Hematopoietic multipotent progenitor cell (in vitro differentiated cells): ENCODE results near the gene PATZ1. TPM values are rescaled to one million over a fixed set of nuclear protein-coding genes. Genes with fewer than 3 reads are reported as not detected.

Experiments
- DNase-seq, 3 donors: peaks; one replicate each; pipeline ENCODE4 v3.0.0-alpha.2; 2011 to 2015; ENCODE audit warnings: low read depth in 2 of 3, low spot score in 2 of 3
- small RNA-seq: library from RNA; depleted of rRNA; stranded (forward); fragments of <200 nt; gene quantifications from one replicate; pipeline ENCODE3, GENCODE V24; 2012
- total RNA-seq: library from RNA; depleted of rRNA; stranded (reverse); fragments of >200 nt; gene quantifications from one replicate; pipeline ENCODE4 v1.2.3, GENCODE V29; 2012

Gene PATZ1
- total RNA-seq, 1 donor, result 72.2 TPM

- DNase-seq, result no peak
Measured at GRCh38 chr22:31284281-31285155, 61.6 kb downstream of the PATZ1 start.

- DNase-seq, result no peak
Measured at GRCh38 chr22:31282748-31283468, 63.2 kb downstream of the PATZ1 start.

GRCh38 chr22:31281733-31282132 is 64.4 kb downstream of the PATZ1 start:
- no peak for DNase-seq

GRCh38 chr22:31279821-31280505 is 66.2 kb downstream of the PATZ1 start:
- no peak for DNase-seq

- no peak for DNase-seq
Measured at GRCh38 chr22:31279327-31279669, 66.8 kb downstream of the PATZ1 start.

- DNase-seq, result no peak
Measured at GRCh38 chr22:31278626-31279326, 67.4 kb downstream of the PATZ1 start.

GRCh38 chr22:31278151-31278621 is 68.0 kb downstream of the PATZ1 start:
- no peak for DNase-seq

GRCh38 chr22:31277741-31278140 is 68.4 kb downstream of the PATZ1 start:
- no peak for DNase-seq

- DNase-seq, result no peak
Measured at GRCh38 chr22:31276426-31277167, 69.5 kb downstream of the PATZ1 start.

Small RNAs within 50 kb of the gene (small RNA-seq; reads per million reads assigned to genes)
- gene RNA5SP496 (not detected), gene RNU6-338P (not detected)

Other genes with a start within 250 kb of the PATZ1 start
- gene SELENOM, start 238.8 kb downstream of the PATZ1 start, total RNA-seq, result 5.1 TPM
- 1.6 TPM for gene INPP5J, start 223.4 kb downstream of the PATZ1 start, total RNA-seq
- under 0.01 TPM for gene PLA2G3, start 205.8 kb downstream of the PATZ1 start, total RNA-seq
- gene RNF185, start 186.2 kb downstream of the PATZ1 start, total RNA-seq, result 14.8 TPM
- 55.7 TPM for gene LIMK2, start 134.0 kb downstream of the PATZ1 start, total RNA-seq
- 67.9 TPM for gene PIK3IP1, start 53.9 kb downstream of the PATZ1 start, total RNA-seq
- 41.7 TPM for gene DRG1, start 53.3 kb upstream of the PATZ1 start, total RNA-seq
- 20.2 TPM for gene EIF4ENIF1, start 143.5 kb upstream of the PATZ1 start, total RNA-seq
- 33.4 TPM for gene SFI1, start 150.2 kb upstream of the PATZ1 start, total RNA-seq